ENCODE data around the gene AUTS2. TPM values are rescaled to one million over a fixed set of nuclear protein-coding genes. Genes with fewer than 3 reads are reported as not detected.

Gene AUTS2
- total and polyA plus RNA-seq, 2 experiments from 2014 or later: 3.0 to 4.4 TPM

DNA sequence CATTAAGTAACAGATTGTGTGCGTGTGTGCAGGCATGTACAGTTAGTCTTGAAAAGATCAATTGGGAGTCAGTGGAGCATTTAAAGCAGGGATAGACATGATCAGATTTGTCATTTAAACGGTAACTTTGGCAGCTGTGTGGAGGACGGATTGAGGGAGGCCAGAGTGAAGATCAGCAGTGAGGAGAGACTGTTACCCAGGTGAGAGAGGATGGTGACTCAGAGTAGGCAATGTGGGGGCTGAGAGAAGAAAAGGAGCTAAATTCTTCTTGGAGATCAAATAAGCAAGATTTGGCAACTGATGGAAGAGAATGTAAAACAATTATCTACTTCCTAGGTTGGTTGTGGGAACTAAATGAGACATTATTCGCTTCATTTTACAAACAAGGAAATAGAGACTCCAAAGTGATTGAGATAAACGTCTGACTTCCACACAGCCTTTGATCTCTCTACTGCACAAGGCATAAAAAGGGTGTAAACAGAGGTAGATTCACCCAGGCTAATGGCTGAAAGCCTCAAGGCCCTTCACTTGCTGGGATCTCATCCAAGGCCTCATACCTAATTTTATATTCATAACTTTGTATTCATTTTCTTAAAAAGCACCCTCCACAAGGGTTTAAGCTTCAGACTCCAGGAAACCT, 868.6 kb downstream of the AUTS2 start:
- no peaks in the 10 kb centered on the region for H3K79me2 ChIP-seq (ENCODE audit: insufficient read depth)
- no peak for DNase-seq
- in situ Hi-C loops (cut with MboI): loop anchor here (10.0 kb wide), 1 partner anchor 58 kb away; no protein-coding TSS in a partner anchor
- H3K9me2 ChIP-seq (ENCODE audit: insufficient read depth): no peaks in the 10 kb centered on the region
- WGBS, 2 experiments (ENCODE audit: low coverage in 1 of 2, low lambda C conversion rate in 2 of 2, missing lambda C conversion rate in 2 of 2): 58 to 65% methylated on average over 5 of the region's 5 CpGs
- H3F3A ChIP-seq (ENCODE audit: insufficient read depth): no peaks in the 10 kb centered on the region
- H3K9me3 ChIP-seq (ENCODE audit: low read depth): no peaks in the 10 kb centered on the region
- no peak overlapping the region for H2AFZ ChIP-seq
- H3K27me3 ChIP-seq (replicated peaks; ENCODE audit: insufficient read depth): no peaks in the 10 kb centered on the region
- no peak overlapping the region for H3K27ac ChIP-seq
- H3K4me2 ChIP-seq (ENCODE audit: unreplicated experiment): no peak overlapping the region
- H3K4me3 ChIP-seq: no peak overlapping the region
- H4K20me1 ChIP-seq (ENCODE audit: insufficient read depth): no peaks in the 10 kb centered on the region
- no peaks in the 10 kb centered on the region for H3K36me3 ChIP-seq (ENCODE audit: low read depth)
- TF ChIP-seq EZH2phosphoT487 (IDR thresholded peaks at IDR 0.05; ENCODE audit: insufficient read depth, low read depth) (no peak), EZH2 (IDR thresholded peaks at IDR 0.05; ENCODE audit: insufficient read depth, poor library complexity, severe bottlenecking) (no peak)
- H3K4me1 ChIP-seq (ENCODE audit: insufficient read depth): no peaks in the 10 kb centered on the region
- H3K9ac ChIP-seq: no peak overlapping the region

DNA sequence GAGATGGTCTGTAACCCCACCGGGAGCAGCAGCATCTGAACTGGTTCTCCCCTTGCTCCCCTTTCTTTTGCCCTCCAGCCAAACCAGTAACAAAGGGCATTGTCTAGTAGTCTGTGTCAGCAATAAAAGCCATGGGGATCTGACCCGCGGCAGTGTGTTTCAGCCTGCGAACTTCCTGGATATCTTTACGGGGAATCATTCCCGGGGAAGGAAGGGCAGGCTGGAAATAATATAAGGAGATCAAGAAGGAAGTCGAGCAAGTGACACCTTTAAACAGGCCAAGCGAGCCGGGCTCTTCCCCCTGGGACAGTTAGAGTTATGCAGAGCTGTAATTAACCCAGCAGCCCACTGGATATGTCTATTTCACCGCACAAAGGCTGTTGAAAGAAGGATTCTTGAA, 872.5 kb downstream of the AUTS2 start:
- Histone ChIP-seq H3K9ac (no peak overlapping the region), H3K27me3 (replicated peaks; ENCODE audit: insufficient read depth) (no peaks in the 10 kb centered on the region), H3K36me3 (ENCODE audit: low read depth) (no peaks in the 10 kb centered on the region), H3K9me3 (ENCODE audit: low read depth) (no peaks in the 10 kb centered on the region), H2AFZ (no peak overlapping the region), H3K4me2 (ENCODE audit: unreplicated experiment) (no peak overlapping the region), H3K9me2 (ENCODE audit: insufficient read depth) (no peaks in the 10 kb centered on the region), H3K27ac (no peak overlapping the region), H3K79me2 (ENCODE audit: insufficient read depth) (no peaks in the 10 kb centered on the region), H3K4me3 (no peak overlapping the region), H4K20me1 (ENCODE audit: insufficient read depth) (no peaks in the 10 kb centered on the region), H3F3A (ENCODE audit: insufficient read depth) (no peaks in the 10 kb centered on the region), H3K4me1 (ENCODE audit: insufficient read depth) (no peaks in the 10 kb centered on the region)
- in situ Hi-C loops (cut with MboI): no loop called here
- 75 to 82% methylated on average over 10 of the region's 10 CpGs for WGBS, 2 experiments (ENCODE audit: low coverage in 1 of 2, low lambda C conversion rate in 2 of 2, missing lambda C conversion rate in 2 of 2)
- no peak for TF ChIP-seq EZH2 (IDR thresholded peaks at IDR 0.05; ENCODE audit: insufficient read depth, poor library complexity, severe bottlenecking)
- DNase-seq: no peak

DNA sequence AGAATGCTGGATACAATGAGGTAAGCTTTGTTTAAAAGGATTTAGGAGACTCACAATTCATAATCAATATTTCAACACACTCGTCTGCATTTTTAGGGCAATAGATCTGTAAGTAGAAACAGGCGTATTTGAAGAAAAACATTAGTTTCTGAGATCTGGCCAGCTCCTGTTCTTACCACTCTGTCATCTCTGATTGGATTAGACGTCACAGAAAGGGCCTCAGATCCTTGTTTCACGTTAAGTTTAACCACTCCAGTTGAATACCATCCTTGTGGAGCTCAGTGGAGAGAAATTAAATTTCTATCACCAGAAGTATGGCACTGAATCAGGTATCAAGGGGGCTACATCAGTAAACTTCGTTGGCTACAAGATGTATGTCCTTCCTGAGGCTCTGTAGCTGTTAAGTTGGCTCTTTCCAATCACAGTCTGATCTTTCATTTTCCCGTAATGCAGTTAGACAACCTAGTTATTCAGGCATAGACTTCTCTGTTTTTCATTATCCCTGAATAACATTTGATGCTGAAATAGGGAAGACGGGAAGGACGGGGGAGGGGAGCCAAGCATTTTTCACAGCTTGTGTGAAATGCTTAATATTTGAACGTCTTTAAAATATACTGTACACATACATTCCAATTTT, 874.4 kb downstream of the AUTS2 start:
- no peak for DNase-seq
- no peak overlapping the region for H2AFZ ChIP-seq
- no peaks in the 10 kb centered on the region for H3K9me2 ChIP-seq (ENCODE audit: insufficient read depth)
- H3K4me3 ChIP-seq: no peak overlapping the region
- H3K36me3 ChIP-seq (ENCODE audit: low read depth): no peaks in the 10 kb centered on the region
- 16 to 29% methylated on average over 9 of the region's 9 CpGs for WGBS, 2 experiments (ENCODE audit: low coverage in 1 of 2, low lambda C conversion rate in 2 of 2, missing lambda C conversion rate in 2 of 2)
- no peak for TF ChIP-seq EZH2 (IDR thresholded peaks at IDR 0.05; ENCODE audit: insufficient read depth, poor library complexity, severe bottlenecking)
- H3K4me2 ChIP-seq (ENCODE audit: unreplicated experiment): no peak overlapping the region
- H3K9ac ChIP-seq: no peak overlapping the region
- no peaks in the 10 kb centered on the region for H3F3A ChIP-seq (ENCODE audit: insufficient read depth)
- H3K27me3 ChIP-seq (replicated peaks; ENCODE audit: insufficient read depth): no peaks in the 10 kb centered on the region
- H3K79me2 ChIP-seq (ENCODE audit: insufficient read depth): no peaks in the 10 kb centered on the region
- no peaks in the 10 kb centered on the region for H4K20me1 ChIP-seq (ENCODE audit: insufficient read depth)
- H3K27ac ChIP-seq: no peak overlapping the region
- in situ Hi-C loops (cut with MboI): no loop called here
- H3K4me1 ChIP-seq (ENCODE audit: insufficient read depth): peaks cover 7% of the 10 kb centered on the region
- H3K9me3 ChIP-seq (ENCODE audit: low read depth): no peaks in the 10 kb centered on the region

DNA sequence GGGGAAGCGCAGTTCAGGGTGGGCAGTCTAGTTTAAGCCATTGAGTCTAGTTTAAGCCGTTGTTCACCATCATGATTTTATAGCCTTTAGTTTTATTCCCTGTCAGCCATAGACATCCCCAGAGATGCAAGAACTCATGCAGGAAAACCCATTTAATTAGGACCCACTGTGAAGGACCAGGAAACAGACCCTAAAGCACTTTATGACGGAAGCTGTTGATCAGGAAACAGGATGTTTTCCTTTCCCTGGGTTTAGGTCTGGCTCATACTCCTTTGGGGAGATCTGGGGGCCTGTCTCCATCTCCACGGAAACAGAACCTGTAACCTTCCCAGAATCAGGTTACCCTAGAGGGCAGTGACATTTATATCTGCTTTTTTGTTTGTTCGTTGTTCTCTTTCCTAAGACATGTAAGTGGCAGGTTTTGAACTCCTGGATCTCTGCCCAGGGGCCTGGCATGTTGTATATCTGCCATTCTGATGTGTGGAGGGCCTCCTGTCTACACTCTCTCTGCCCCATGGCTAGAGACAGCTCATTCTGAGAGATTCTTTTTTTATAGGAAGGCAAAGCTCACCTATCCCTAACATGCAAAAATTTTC, 876.5 kb downstream of the AUTS2 start:
- Histone ChIP-seq H3K9me3 (ENCODE audit: low read depth) (no peaks in the 10 kb centered on the region), H3K9ac (no peak overlapping the region), H3K9me2 (ENCODE audit: insufficient read depth) (no peaks in the 10 kb centered on the region), H3K4me3 (no peak overlapping the region), H3K4me2 (ENCODE audit: unreplicated experiment) (no peak overlapping the region), H3K4me1 (ENCODE audit: insufficient read depth) (peaks cover 7% of the 10 kb centered on the region), H3K27ac (no peak overlapping the region), H2AFZ (no peak overlapping the region), H4K20me1 (ENCODE audit: insufficient read depth) (no peaks in the 10 kb centered on the region), H3K79me2 (ENCODE audit: insufficient read depth) (no peaks in the 10 kb centered on the region), H3F3A (ENCODE audit: insufficient read depth) (no peaks in the 10 kb centered on the region), H3K36me3 (ENCODE audit: low read depth) (no peaks in the 10 kb centered on the region), H3K27me3 (replicated peaks; ENCODE audit: insufficient read depth) (no peaks in the 10 kb centered on the region)
- 84 to 86% methylated on average over 5 of the region's 5 CpGs for WGBS, 2 experiments (ENCODE audit: low coverage in 1 of 2, low lambda C conversion rate in 2 of 2, missing lambda C conversion rate in 2 of 2)
- in situ Hi-C loops (cut with MboI): no loop called here
- no peak for TF ChIP-seq EZH2phosphoT487 (IDR thresholded peaks at IDR 0.05; ENCODE audit: insufficient read depth, low read depth)
- TF ChIP-seq EZH2 (IDR thresholded peaks at IDR 0.05; ENCODE audit: insufficient read depth, poor library complexity, severe bottlenecking): no peak
- DNase-seq: no peak

Measured in GM23248 (cell line).